ENCODE measurements around the gene ATP8A2. TPM values are rescaled to one million over a fixed set of nuclear protein-coding genes. Genes with fewer than 3 reads are reported as not detected.

The ATP8A2 gene
- total RNA-seq, 3 donors from 2014 or later (not counting 1 experiment from before 2014, with no cell fraction given), result 0.43 to 0.68 (median 0.59) TPM

DNA sequence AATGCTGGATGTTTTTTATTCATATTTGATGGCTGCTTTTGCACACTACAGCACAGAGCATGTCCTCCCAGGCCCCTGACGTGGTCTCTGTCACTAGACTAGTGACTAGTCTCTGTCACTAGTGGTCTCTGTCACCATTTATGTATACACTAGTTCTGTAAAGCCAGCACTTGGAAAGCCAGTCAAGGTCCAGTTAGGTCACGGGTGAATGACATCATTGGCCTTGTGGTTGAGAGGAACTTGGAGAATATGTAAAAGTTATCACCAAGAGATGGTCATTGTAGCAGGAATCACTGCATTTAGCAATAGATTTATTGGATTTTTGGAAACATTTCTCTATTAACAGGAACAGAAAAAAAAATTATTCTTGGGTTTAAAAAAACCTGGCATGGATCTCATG is 607.2 kb downstream of the ATP8A2 start:
- Histone ChIP-seq H3K9me3 (ENCODE audit: control insufficient read depth, insufficient read depth, low read length) (no peaks in the 10 kb centered on the region), H3K4me3 (ENCODE audit: low read length) (no peak overlapping the region), H3K27me3 (ENCODE audit: control insufficient read depth, insufficient read depth, low read length) (no peaks in the 10 kb centered on the region), H3K36me3 (ENCODE audit: control insufficient read depth, insufficient read depth, low read length) (no peaks in the 10 kb centered on the region), H3K27ac (ENCODE audit: low read length) (no peak overlapping the region), H3K4me1 (ENCODE audit: control insufficient read depth, insufficient read depth, low read length) (peaks cover 3% of the 10 kb centered on the region)
- no peak for DNase-seq
- WGBS (ENCODE audit: insufficient coverage), result 86% methylated on average over 2 of the region's 2 CpGs
- Mint-ChIP-seq H3K27me3 (ENCODE audit: low read depth in 2 of 2) (peaks cover 9 to 31% of the 10 kb centered on the region in 2 donors), H3K36me3 (no peaks in the 10 kb centered on the region), H3K4me1 (peaks cover 5 to 8% of the 10 kb centered on the region in 2 donors), H3K9me3 (no peaks in the 10 kb centered on the region), H3K27ac (no peak overlapping the region), H3K4me3 (no peak overlapping the region)
- TF ChIP-seq, protein P1, sequence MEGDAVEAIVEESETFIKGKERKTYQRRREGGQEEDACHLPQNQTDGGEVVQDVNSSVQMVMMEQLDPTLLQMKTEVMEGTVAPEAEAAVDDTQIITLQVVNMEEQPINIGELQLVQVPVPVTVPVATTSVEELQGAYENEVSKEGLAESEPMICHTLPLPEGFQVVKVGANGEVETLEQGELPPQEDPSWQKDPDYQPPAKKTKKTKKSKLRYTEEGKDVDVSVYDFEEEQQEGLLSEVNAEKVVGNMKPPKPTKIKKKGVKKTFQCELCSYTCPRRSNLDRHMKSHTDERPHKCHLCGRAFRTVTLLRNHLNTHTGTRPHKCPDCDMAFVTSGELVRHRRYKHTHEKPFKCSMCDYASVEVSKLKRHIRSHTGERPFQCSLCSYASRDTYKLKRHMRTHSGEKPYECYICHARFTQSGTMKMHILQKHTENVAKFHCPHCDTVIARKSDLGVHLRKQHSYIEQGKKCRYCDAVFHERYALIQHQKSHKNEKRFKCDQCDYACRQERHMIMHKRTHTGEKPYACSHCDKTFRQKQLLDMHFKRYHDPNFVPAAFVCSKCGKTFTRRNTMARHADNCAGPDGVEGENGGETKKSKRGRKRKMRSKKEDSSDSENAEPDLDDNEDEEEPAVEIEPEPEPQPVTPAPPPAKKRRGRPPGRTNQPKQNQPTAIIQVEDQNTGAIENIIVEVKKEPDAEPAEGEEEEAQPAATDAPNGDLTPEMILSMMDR (IDR thresholded peaks at IDR 0.05), result no peak
- no peak for ATAC-seq
- intact Hi-C loops (cut with micrococcal nuclease), result no loop called here

DNA sequence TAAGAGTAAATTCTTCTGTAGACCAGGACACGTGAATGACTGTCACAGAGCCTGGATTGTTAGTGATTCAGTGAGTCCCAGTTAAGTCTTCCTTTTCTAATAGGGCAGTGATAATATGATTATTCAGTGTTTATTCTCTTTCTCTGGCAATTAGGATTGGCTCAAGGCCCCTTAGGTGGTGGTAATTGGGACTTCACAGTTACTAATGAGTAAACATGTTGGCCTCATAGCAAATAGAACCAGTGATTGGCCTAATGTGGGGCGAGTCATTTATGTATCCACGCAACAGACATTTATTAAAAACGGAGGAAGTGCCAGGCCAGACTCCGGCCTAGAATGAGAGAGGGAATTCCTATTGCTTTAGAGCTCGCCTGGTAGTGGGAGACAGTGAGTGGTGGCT is 607.6 kb downstream of the ATP8A2 start:
- H3K9me3 Mint-ChIP-seq, result no peaks in the 10 kb centered on the region
- 93% methylated on average over 6 of the region's 6 CpGs for WGBS (ENCODE audit: insufficient coverage)

DNA sequence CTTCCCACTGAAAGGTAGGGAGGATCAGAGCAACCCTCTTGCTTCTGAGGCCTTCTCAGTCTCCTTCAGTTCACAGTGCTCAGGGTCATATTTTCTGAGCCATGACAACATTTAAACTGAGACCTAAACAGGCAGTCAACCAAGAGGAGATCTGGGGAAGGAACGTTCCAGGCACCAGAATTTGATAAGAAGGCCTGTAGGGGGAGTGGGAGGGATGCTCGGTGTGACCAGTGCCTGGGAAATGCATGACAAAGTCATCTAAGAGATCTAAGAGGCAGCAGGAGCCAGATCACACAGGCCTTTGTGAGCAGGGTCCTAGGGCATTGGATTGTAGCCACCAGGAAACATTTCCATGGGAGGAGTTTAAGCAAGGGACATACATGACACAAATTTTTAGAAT is 608.5 kb downstream of the ATP8A2 start:
- Mint-ChIP-seq H3K4me1 (peaks cover 5 to 8% of the 10 kb centered on the region in 2 donors), H3K36me3 (no peaks in the 10 kb centered on the region), H3K9me3 (no peaks in the 10 kb centered on the region), H3K27ac (no peak overlapping the region), H3K4me3 (no peak overlapping the region), H3K27me3 (ENCODE audit: low read depth in 2 of 2) (peaks cover 9 to 32% of the 10 kb centered on the region in 2 donors)
- 29% methylated on average over 2 of the region's 2 CpGs for WGBS (ENCODE audit: insufficient coverage)
- no peaks in the 10 kb centered on the region for H3K36me3 ChIP-seq (ENCODE audit: control insufficient read depth, insufficient read depth, low read length)
- no peak overlapping the region for H3K27ac ChIP-seq (ENCODE audit: low read length)
- DNase-seq, result peak in 1 of 2 donors; percentile 32
- intact Hi-C loops (cut with micrococcal nuclease), result no loop called here
- peaks cover 3% of the 10 kb centered on the region for H3K4me1 ChIP-seq (ENCODE audit: control insufficient read depth, insufficient read depth, low read length)
- no peak for ATAC-seq
- no peaks in the 10 kb centered on the region for H3K9me3 ChIP-seq (ENCODE audit: control insufficient read depth, insufficient read depth, low read length)
- no peak overlapping the region for H3K4me3 ChIP-seq (ENCODE audit: low read length)
- H3K27me3 ChIP-seq (ENCODE audit: control insufficient read depth, insufficient read depth, low read length), result no peaks in the 10 kb centered on the region
- TF ChIP-seq, protein P1 (IDR thresholded peaks at IDR 0.05), result no peak

More for the DNA sequence above, 607.6 kb downstream of the ATP8A2 start:
- H3K27me3 Mint-ChIP-seq (ENCODE audit: low read depth in 2 of 2), result peaks cover 9 to 32% of the 10 kb centered on the region in 2 donors
- no peaks in the 10 kb centered on the region for H3K36me3 ChIP-seq (ENCODE audit: control insufficient read depth, insufficient read depth, low read length)
- DNase-seq, result no peak
- H3K9me3 ChIP-seq (ENCODE audit: control insufficient read depth, insufficient read depth, low read length), result no peaks in the 10 kb centered on the region
- H3K36me3 Mint-ChIP-seq, result no peaks in the 10 kb centered on the region
- intact Hi-C loops (cut with micrococcal nuclease), result no loop called here
- H3K4me1 Mint-ChIP-seq, result peaks cover 5 to 8% of the 10 kb centered on the region in 2 donors
- no peak overlapping the region for H3K4me3 ChIP-seq (ENCODE audit: low read length)
- H3K27ac Mint-ChIP-seq, result no peak overlapping the region
- peaks cover 3% of the 10 kb centered on the region for H3K4me1 ChIP-seq (ENCODE audit: control insufficient read depth, insufficient read depth, low read length)
- H3K27ac ChIP-seq (ENCODE audit: low read length), result no peak overlapping the region
- no peaks in the 10 kb centered on the region for H3K27me3 ChIP-seq (ENCODE audit: control insufficient read depth, insufficient read depth, low read length)
- TF ChIP-seq, protein P1 (IDR thresholded peaks at IDR 0.05), result no peak
- no peak overlapping the region for H3K4me3 Mint-ChIP-seq
- ATAC-seq, result no peak

DNA sequence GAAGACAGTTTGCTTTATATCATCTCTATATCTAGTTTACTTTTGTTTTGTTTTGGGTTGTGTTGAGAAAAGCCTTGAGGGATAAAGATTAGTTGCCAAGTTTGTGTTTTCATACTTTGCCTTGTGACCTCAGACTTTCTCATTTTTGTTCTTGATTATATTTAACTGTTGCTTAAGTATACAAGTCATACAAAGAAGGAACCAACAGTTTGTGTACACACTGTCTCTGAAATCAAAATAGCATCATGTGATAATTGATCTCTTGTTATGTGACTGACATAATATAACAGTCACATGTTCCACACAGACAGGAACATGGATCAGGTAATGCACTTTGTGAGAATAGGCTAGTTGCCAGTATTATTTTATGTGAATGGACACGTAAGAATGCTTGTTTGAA is 609.3 kb downstream of the ATP8A2 start:
- DNase-seq (no peak), ATAC-seq (no peak)
- Histone ChIP-seq H3K4me1 (ENCODE audit: control insufficient read depth, insufficient read depth, low read length) (peaks cover 3% of the 10 kb centered on the region), H3K4me3 (ENCODE audit: low read length) (no peak overlapping the region), H3K27me3 (ENCODE audit: control insufficient read depth, insufficient read depth, low read length) (no peaks in the 10 kb centered on the region), H3K27ac (ENCODE audit: low read length) (no peak overlapping the region), H3K36me3 (ENCODE audit: control insufficient read depth, insufficient read depth, low read length) (no peaks in the 10 kb centered on the region), H3K9me3 (ENCODE audit: control insufficient read depth, insufficient read depth, low read length) (no peaks in the 10 kb centered on the region)
- no CpG with 5 or more reads among the region's 1 CpG for whole genome bisulfite sequencing (ENCODE audit: insufficient coverage)
- Mint-ChIP-seq H3K27me3 (ENCODE audit: low read depth in 2 of 2) (peaks cover 9 to 28% of the 10 kb centered on the region in 2 donors), H3K27ac (no peak overlapping the region), H3K4me3 (no peak overlapping the region), H3K9me3 (no peaks in the 10 kb centered on the region), H3K36me3 (no peaks in the 10 kb centered on the region), H3K4me1 (peaks cover 5 to 8% of the 10 kb centered on the region in 2 donors)
- intact Hi-C loops (cut with micrococcal nuclease), result no loop called here
- TF ChIP-seq, protein P1 (IDR thresholded peaks at IDR 0.05), result no peak

Data from natural killer cell (primary cell).